ENCODE results near the gene SUB1. TPM values are rescaled to one million over a fixed set of nuclear protein-coding genes. Genes with fewer than 3 reads are reported as not detected.

Gene SUB1
- polyA plus RNA-seq: 1,233 and 1,272 TPM in 2 replicates

GRCh38 chr5:32585446-32586275 is at the start of gene SUB1:
SUB1 (plus strand) TSS chr5:32585557; CDS start chr5:32588513, 2,956 bp downstream.

Other genes with a start within 250 kb of the SUB1 start
- 80.8 and 84.8 TPM in 2 replicates for gene ZFR, start 140.8 kb upstream of the SUB1 start, polyA plus RNA-seq
- not detected in 2 replicates for gene NPR3, start 125.8 kb downstream of the SUB1 start, polyA plus RNA-seq